GM12874 (cell line): ENCODE data around the gene ZNF426.

Experiments used
- TF ChIP-seq, protein P1 (sequence below): IDR thresholded peaks from 2 replicates; pipeline ENCODE4 v1.5.1; 2011; ENCODE audit warnings: low read depth, mild to moderate bottlenecking, control low read depth, low read length, moderate library complexity; ENCODE audit not compliant: insufficient read depth

ZNF426 gene

GRCh38 chr19:9538183-9539058 lies at the start of gene ZNF426:
TSS of gene ZNF426 (minus strand) at chr19:9538645. CDS start at chr19:9536232, 2,413 bp downstream.
- TF ChIP-seq, protein P1, sequence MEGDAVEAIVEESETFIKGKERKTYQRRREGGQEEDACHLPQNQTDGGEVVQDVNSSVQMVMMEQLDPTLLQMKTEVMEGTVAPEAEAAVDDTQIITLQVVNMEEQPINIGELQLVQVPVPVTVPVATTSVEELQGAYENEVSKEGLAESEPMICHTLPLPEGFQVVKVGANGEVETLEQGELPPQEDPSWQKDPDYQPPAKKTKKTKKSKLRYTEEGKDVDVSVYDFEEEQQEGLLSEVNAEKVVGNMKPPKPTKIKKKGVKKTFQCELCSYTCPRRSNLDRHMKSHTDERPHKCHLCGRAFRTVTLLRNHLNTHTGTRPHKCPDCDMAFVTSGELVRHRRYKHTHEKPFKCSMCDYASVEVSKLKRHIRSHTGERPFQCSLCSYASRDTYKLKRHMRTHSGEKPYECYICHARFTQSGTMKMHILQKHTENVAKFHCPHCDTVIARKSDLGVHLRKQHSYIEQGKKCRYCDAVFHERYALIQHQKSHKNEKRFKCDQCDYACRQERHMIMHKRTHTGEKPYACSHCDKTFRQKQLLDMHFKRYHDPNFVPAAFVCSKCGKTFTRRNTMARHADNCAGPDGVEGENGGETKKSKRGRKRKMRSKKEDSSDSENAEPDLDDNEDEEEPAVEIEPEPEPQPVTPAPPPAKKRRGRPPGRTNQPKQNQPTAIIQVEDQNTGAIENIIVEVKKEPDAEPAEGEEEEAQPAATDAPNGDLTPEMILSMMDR: no peak

GRCh38 chr19:9586764-9587163 lies 48.3 kb upstream of the ZNF426 start:
- TF ChIP-seq, protein P1: peak; percentile 55

DNA sequence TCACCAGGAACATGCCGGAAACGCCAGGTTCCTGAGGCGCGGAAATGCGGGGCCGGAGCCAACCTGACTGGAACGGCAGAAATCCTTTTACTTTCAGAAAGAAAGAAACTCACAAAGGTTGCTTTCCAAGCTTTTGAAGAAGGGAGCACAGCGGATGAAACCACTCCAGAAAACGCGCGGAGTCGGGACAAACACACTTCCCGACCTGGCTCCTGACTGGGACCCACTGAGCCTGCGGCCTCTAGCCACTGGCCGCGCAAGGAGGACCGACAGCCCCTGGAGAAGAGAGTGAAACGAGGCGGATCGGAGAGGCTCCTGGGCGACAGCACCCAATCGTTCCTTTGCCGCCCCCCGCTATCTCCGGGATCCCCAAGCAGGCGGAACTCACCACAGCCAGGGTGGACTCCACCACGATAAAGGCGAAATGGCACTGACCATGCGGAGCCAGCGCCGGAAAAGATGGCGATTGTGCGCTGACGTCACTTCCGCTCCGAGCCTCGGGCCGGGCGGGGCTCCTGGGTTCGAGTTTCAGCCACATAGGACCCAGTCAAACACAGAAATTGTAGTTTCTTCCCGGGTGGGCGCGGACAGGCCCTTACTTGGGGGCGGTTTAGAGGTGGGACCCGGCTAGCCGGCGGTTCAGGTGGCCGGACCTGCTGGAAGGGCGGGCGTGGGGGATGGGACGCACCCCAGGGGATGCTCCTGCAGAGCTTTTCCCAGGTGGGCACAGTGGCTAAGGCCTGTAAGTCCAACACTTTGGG lies 45.8 kb upstream of the ZNF426 start, which contains the start of gene ZNF121:
TSS of gene ZNF121 (minus strand) at position 432 of the 761 bp plus-strand sequence. CDS start 16,407 bp downstream, outside the sequence.
- TF ChIP-seq, protein P1: no peak

DNA sequence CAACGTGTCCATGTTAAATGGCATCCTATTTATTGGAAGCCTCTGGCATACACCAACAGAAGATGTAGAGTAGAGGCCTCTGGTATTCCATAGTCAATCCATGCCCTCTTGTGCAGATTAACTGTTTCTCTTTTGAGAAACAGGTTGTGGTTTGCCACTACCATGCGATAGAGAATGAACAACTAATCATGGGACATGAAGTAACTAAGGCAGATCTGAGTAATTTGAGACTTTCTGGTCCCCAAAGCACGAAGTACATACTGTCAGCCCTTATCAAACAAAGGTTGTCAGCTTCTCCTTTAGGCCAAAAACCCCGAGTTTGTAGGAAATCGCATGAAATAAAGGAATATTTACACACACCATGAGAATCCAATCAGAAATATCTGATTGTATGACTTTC lies 42.3 kb upstream of the ZNF426 start:
- TF ChIP-seq, protein P1: no peak

- TF ChIP-seq, protein P1: no peak
These were observed 31.8 kb upstream of the ZNF426 start for GRCh38 chr19:9570255-9570654.

DNA sequence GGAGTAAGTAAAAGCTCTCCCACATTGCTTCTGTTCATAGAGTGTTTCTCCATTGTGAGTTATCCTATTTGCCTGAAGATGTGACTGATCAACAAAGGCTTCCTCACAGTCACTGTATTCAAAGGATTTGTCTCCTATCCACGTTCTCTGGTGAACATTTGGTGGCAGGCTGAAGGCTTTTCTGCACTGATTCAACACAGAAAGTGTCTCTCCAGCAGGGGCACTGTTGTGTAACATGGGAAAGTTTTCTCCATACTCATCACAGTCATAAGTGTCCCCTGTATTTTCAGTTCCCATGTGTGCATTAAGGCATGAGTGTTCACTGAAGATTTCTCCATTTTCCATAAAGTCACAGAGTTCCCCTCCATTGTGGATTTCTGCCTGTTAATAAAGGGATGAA lies 28.3 kb upstream of the ZNF426 start:
- TF ChIP-seq, protein P1: no peak

- TF ChIP-seq, protein P1: no peak
These were observed 27.7 kb upstream of the ZNF426 start for GRCh38 chr19:9565900-9566705.
